ENCODE data around the gene NOS3. TPM values are rescaled to one million over a fixed set of nuclear protein-coding genes. Genes with fewer than 3 reads are reported as not detected.
"Not testable (repeated sequence)": the region's sequence is repeated elsewhere in the genome, so short reads cannot be mapped to it uniquely, and the experiment has no call there.

Gene NOS3
- total RNA-seq, 4 donors from 2014 or later, result 1.4 to 10.8 (median 4.2) TPM

GRCh38 chr7:151024435-151025056, 33.7 kb downstream of the NOS3 start, which contains the start of gene ATG9B:
TSS of gene ATG9B (minus strand) at chr7:151024494. CDS start at chr7:151024423, 71 bp downstream.
- H3K36me3 ChIP-seq, result no peaks in the 10 kb centered on the region
- in situ Hi-C loops (cut with MboI; ENCODE audit: low sequenced_read_pairs in 4 of 4) (loop anchor here in 1 of 4 donors (10.0 kb wide), 1 partner anchor 80 kb away; no protein-coding TSS in a partner anchor), intact Hi-C loops (cut with DNase I; ENCODE audit: low total_unique reads) (loop anchor here (5.0 to 10.0 kb wide), 4 partner anchors 148 to 620 kb away; partner anchors contain the start of genes ASB10 and SMARCD3)
- H3K9me3 ChIP-seq, result no peaks in the 10 kb centered on the region
- peaks cover 0 to 10% (median 7%) of the 10 kb centered on the region in 3 donors for H3K27me3 ChIP-seq
- H3K4me1 ChIP-seq, result peaks cover 6 to 8% of the 10 kb centered on the region in 2 donors
- TF ChIP-seq POLR2A (IDR thresholded peaks at IDR 0.05) (no peak), CTCF (IDR thresholded peaks at IDR 0.05 in 4 of 5, conservative IDR thresholded peaks at IDR 0.05 in 1 of 5) (no peak)
- no peak within 1 kb of the TSS for H3K4me3 ChIP-seq
- no peak within 1 kb of the TSS for H3K27ac ChIP-seq
- DNase-seq, result no peak
- no peak for ATAC-seq

GRCh38 chr7:151025924-151026671, 35.3 kb downstream of the NOS3 start:
- H3K27ac ChIP-seq, result no peak overlapping the region
- intact Hi-C loops (cut with DNase I; ENCODE audit: low total_unique reads) (loop anchor here (5.0 to 10.0 kb wide), 4 partner anchors 146 to 621 kb away; partner anchors contain the start of genes ASB10 and SMARCD3), in situ Hi-C loops (cut with MboI; ENCODE audit: low sequenced_read_pairs in 4 of 4) (loop anchor here in 1 of 4 donors (10.0 kb wide), 1 partner anchor 79 kb away; no protein-coding TSS in a partner anchor)
- ATAC-seq (no peak), DNase-seq (no peak)
- H3K9me3 ChIP-seq, result no peaks in the 10 kb centered on the region
- no peaks in the 10 kb centered on the region for H3K27me3 ChIP-seq
- no peaks in the 10 kb centered on the region for H3K36me3 ChIP-seq
- TF ChIP-seq POLR2A (IDR thresholded peaks at IDR 0.05) (no peak), CTCF (IDR thresholded peaks at IDR 0.05 in 4 of 5, conservative IDR thresholded peaks at IDR 0.05 in 1 of 5) (no peak)
- no peak overlapping the region for H3K4me3 ChIP-seq
- H3K4me1 ChIP-seq, result peaks cover 9 to 12% of the 10 kb centered on the region in 2 donors

GRCh38 chr7:151026771-151027727, 36.2 kb downstream of the NOS3 start:
- H3K9me3 ChIP-seq, ATAC-seq, DNase-seq, H3K27me3 ChIP-seq, H3K36me3 ChIP-seq: not testable (repeated sequence)
- intact Hi-C loops (cut with DNase I; ENCODE audit: low total_unique reads) (loop anchor here (5.0 to 10.0 kb wide), 4 partner anchors 145 to 622 kb away; partner anchors contain the start of genes ASB10 and SMARCD3), in situ Hi-C loops (cut with MboI; ENCODE audit: low sequenced_read_pairs in 4 of 4) (loop anchor here in 1 of 4 donors (10.0 kb wide), 1 partner anchor 78 kb away; no protein-coding TSS in a partner anchor)
- Histone ChIP-seq H3K27ac (peak overlapping the region in 3 of 4 donors; percentile 87 to 94 (median 89)), H3K4me3 (peak overlapping the region in 2 of 4 donors; percentile 61 to 81), H3K4me1 (peaks cover 9 to 12% of the 10 kb centered on the region in 2 donors)

- in situ Hi-C loops (cut with MboI; ENCODE audit: low sequenced_read_pairs in 4 of 4), result loop anchor here in 1 of 4 donors (10.0 kb wide), 1 partner anchor 77 kb away; no protein-coding TSS in a partner anchor
- ATAC-seq, result not testable (repeated sequence)
Measured at GRCh38 chr7:151027728-151028130, 36.9 kb downstream of the NOS3 start.

More at GRCh38 chr7:151027728-151028130, 36.9 kb downstream of the NOS3 start:
- intact Hi-C loops (cut with DNase I; ENCODE audit: low total_unique reads), result loop anchor here (1.0 to 10.0 kb wide), 9 partner anchors 31 to 623 kb away; partner anchors contain the start of genes AGAP3, ASB10, FASTK and NUB1
- peaks cover 9 to 12% of the 10 kb centered on the region in 2 donors for H3K4me1 ChIP-seq
- not testable (repeated sequence) for H3K27me3 ChIP-seq, H3K36me3 ChIP-seq, DNase-seq, H3K9me3 ChIP-seq
- H3K4me3 ChIP-seq, result peak overlapping the region; percentile 54 to 81 (median 64)
- peak overlapping the region; percentile 87 to 94 (median 88) for H3K27ac ChIP-seq
